NCI-H1930 (cell line): Measurements from ENCODE around the gene LRMDA.

ENCODE experiments used
- DNase-seq, 2 experiments: peaks; one replicate each; lab custom pipeline; 2025; lab: John Stamatoyannopoulos, UW

The LRMDA gene

GRCh38 chr10:76031099-76031498 lies 599.7 kb downstream of the LRMDA start:
- DNase-seq: no peak

DNA sequence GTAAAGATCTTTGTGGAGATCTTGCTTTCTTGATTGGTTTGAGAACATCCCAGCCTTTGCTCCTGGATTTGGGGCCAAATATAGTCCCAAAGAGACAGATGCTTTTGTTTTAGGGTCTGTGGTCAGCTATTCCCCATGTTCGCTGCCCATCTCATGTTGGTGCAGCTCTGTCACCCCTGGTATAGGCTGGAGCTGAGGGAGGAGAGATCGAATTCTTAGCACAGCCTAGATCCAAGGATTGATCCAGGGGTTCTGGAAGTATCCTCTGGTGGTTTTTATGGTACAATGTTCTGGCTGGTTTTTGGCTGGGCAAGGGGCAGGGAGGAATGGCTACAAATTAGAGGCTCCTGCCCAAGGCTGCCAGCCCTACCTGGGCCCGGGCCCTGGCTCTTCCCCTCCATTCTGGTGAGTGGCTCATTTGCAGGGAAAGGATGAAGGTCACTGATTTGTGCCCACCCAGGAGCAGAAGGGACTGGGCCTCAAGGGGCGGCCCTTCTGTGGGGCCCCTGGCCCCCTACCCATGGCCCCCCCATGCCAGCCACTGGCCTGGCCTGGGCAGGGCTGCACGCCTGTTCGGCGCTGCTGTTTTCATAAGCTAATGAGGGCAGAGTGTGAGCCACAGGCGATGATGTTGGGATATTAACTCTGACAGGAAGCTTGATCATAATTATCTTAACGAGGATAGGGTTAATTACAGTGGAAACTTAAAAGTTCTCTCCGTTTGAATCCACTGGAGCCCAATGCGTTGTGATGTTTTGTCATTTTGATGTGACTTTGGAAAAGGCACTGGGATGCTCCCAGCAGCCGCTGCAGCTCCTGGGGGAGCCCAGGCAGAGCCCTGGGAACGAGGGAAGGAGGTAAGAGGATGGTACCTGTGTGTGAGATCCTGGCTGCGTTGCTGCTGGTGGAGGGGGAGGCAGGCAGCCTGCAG lies 600.6 kb downstream of the LRMDA start:
- DNase-seq: no peak

DNA sequence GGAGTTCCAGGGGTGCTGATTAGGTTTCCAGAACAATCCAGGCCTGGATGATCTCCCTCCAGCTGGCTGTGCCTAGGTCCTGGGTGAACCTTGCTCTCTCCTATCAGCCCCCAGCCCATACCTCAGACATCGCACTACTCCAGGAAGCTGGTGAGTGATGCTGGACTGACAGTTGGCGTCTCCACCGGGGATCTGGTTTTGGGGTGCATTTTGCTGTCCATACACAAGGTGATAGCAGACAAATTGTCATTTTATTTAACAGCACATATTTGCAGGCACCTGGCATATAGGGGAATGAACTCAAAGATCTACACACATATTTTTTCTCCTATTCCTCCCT lies 601.2 kb downstream of the LRMDA start:
- DNase-seq: no peak

GRCh38 chr10:76033457-76034196 lies 602.2 kb downstream of the LRMDA start:
- DNase-seq: no peak

DNA sequence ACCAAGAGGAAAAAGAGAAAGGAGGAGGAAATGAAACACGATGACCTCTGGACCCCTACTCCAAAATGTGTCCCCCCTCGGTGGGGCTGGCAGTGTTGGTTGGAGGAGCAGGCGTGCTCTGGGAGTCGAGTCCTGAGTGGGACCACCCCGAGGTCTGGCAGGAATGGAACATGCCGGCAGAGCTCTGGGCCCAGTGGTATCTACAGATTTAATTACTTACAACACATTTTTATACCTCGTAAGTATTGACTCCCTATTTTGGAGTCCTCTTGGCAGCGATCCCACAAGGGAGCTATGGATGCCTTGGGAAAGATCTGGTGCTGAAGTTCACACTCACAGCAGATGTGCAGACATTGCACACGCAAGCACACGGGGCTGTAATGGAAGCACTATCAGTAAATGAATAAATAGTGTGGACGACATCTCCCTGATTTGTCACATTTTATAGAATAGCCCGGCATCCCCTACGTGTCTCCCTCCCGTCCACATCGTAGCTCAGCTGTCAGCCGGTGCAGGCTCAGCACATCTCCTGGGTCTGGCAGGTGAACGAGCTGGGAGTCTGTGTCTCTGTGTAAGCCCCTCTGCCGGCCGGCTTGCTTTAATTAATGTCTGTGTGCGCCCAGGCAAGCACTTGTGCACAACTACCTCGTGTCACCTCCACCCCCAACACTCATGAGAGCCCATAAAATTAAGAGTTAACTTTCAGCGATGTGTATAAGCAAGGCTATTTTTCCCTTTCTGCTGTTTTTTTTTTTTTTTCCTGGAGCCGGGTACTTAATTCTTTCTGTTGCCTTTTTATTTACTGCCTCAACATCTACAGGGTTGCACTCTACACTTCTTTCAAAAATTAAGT lies 603.2 kb downstream of the LRMDA start:
- no peak for DNase-seq

DNA sequence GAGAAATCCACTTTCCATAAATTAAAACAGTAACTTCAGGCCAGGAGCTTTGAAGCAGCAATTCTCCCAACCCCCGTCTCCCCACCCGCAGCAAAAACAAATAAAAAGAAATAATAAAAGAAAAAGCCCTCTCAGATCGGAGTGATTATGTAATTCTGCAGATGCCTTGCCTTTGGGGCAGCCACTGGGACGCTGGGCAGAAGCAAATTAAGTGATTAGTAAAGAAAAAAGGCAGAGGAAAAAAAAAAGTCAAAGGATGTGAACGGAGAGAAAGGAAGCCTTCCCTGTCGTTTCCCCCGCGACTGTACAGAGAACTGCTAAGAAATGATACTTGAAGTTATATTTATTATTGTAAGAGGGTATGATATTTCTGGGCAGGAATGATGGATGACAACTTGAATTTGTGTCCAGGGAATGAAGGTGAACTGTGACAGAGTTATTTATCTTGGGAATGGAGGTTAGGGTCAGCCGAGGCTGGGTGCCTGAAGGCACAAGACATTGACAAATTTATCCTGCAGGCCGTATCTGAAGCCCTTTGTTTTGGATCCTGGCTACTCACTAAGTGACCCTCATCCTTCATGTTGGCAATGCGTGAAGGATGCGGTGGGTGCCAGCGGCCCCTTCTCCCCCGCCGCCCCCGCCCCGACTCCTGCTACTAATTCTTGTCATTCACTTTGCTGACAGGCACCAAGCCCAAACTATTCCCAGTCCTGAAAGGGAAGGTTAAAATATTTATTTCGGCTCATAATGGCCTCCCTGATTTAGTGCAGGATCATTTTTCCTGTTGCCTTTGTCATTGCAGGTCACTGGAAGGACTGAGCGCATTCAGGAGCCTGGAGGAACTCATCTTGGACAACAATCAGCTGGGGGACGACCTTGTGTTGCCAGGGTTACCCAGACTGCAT lies 604.0 kb downstream of the LRMDA start:
- DNase-seq: no peak

DNA sequence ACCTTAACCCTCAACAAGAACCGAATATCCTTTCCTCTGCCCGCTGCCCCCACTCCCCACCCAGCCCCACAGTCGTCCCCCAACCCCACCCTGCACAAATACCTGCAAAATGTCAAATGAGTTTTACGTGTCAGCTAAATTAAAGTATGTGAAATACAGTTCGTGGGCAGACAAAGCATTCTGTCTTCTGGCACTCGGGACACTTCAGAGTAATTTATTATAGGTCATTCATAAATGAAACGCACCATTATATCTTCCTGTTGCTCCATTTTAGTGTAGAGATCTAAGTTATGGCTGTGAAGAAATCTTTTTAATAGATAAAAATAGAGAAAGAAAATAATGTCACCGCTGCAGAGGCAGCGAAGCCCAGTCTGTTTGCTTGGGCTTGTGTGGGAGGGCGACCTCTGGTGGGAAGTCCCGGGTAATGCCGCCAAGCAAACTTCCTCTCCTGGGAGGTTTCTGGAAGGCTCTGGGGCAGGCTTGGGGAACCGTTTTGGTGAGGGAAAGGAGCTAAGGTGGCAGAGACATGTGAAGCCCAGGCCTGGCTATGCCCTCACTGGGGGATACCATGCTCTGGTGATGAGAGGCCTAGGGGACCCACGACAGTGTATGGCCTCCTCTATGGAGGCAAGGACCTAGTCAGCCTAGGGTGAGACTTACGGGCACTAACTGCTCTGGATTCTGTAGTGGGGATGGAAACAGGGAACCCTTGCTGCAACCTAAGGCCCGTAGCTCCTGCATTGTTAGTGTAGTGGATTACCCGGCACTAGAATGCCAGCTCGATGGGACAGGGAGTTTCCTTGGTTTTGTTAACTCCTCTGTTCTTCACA lies 604.9 kb downstream of the LRMDA start:
- no peak for DNase-seq

DNA sequence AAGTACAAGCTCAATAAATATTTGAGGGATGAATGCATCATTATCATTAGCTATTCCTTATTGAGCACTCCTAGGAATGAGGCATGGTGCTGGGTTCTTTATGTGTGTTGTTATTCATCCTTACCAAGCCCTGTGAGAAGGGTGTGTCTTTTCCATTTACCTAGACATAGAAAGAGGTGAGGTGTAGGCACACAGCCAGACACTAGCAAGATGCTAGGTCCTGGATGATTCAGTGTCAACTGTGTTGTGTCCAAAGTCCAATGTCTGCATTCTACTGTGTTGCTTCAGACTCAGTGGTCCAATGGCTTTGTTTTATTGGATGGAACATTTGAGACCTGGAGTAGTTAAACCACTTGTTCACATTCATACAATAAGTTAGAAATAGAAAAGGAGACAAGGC lies 605.5 kb downstream of the LRMDA start:
- no peak for DNase-seq

DNA sequence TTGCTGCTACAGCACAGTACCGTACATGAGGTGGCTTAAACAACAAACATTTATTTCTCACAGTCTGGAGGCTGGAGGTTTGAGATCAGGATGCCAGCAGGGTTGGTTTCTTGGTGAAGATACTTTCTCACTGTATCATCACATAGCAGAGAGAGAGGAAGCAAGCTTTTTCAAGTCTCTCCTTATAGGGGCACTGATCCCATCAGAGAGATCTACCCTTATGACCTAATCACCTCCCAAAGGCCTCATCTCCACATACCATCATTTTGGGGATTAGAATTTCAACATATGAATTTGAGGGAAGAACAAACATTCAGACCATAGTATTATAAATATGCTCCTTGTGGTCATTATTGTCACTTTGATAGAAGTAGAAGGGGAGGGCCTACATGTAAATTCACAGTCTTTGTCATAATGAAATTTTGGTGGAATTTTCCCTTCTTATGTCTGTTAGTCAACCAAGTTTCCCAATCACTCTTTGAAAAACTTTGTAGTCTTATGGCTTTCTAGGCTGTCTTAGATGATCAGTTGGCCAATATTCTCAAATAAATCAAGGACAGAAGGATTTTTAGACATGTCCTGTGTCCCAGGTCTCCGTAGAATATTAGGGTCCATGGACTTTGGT lies 606.2 kb downstream of the LRMDA start:
- DNase-seq: no peak

- no peak for DNase-seq
These were observed 607.3 kb downstream of the LRMDA start for GRCh38 chr10:76038696-76039095.

DNA sequence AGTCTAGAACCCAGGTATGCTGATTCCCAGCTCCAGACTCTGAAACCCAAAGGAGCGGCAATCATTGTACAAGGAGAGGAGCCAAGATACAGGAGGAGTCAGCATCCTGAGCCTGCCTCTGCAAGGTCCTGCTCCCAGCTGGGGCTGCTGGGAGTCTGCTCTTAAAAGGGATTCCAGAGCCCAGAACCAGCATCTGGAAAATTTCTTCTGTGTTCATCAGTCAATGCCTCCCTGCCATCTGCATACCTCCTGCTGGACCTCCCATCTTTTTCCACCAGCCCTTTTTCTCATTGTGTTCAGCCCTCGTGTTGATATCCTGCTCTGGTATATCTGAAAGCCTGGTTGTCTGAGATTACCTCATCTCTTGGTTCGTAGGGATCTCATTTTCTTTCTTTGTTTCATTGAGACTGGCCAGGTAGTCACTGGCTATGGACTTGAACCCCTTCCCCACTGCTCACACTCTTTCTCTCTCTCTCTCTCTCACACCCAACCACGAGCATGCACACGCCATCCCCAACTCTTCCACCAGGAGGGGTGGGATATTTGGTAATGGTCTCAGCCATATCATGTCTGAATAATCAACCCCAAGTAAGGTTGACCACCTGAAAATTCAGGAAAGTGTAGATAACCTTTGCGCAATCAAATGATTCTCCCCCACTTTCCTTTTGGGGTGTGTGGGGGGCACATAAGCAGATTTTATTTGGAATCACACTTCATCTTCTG lies 608.8 kb downstream of the LRMDA start:
- no peak for DNase-seq

- no peak for DNase-seq
These were observed 609.4 kb downstream of the LRMDA start for GRCh38 chr10:76040830-76041220.

- no peak for DNase-seq
These were observed 610.1 kb downstream of the LRMDA start for GRCh38 chr10:76041551-76041950.

DNA sequence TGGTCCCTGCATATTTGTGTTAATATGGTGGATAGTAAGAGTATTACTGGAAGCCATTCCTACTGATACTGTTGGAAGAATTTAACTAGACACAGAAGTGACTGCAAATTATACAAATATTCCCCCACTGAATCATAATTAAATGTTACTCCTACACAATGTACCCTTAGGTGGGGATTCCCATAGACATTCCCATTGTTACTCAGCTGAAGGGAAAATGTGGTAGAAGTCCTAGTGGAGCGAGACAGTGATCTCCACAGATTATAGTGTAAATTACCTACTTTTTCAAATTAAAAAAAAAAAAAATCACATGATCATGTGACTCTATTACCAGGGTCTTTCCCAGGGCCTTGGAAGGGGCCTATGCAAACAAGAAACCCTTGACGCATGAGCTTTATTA lies 611.8 kb downstream of the LRMDA start:
- DNase-seq: no peak

GRCh38 chr10:76044751-76045150 lies 613.3 kb downstream of the LRMDA start:
- no peak for DNase-seq

GRCh38 chr10:76045174-76045573 lies 613.8 kb downstream of the LRMDA start:
- no peak for DNase-seq

DNA sequence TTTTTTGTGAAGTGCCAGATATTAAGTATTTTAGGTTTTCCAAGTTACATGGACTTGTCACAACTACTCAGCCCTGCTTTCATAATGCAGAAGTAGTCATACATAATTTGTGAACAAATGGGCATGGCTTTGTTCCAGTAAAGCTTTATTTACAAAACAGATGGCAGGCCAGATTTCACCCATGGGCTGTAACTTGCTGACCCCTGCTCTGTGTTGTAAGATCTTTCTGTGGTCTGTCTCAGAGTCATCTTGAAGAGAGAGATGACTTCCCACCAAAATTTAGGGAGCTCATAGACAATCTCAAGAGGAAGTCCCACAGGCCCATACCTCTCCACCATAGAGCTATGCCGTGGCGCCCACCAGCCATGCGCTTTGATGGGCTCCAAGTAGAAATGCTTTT lies 616.1 kb downstream of the LRMDA start:
- DNase-seq: no peak

DNA sequence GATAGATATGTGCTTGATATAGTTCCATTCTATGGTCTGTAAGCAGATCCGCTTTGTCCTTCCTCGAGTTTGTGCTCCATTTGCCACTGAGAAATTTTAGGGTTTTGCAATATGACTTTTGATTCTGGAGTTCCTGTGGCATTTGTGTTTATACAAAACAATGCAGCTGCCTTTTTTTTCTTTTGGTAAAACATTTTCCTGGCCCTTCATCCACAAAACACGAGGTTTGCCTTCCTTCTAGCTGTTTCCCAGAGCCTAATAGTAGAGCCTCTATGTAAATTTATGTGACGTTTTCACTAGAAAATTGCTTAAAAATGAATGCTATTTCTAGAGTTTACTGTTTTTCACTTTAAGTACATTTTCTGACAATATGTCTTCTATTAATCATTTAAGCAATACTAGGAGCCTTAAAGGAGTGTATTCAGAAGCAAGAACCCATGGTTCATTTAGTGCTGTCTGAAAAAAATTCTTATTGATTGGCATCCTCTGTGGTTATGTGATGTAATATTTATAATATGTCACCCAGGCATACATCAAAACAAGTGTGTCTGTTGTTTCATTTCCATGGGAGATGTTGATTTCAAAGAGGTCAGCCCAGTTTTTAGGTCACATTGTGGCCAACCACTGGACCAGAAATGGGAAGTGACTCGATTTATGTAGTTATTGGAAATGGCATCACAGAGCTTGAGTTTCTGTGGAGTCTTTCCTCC lies 618.3 kb downstream of the LRMDA start:
- DNase-seq: no peak

DNA sequence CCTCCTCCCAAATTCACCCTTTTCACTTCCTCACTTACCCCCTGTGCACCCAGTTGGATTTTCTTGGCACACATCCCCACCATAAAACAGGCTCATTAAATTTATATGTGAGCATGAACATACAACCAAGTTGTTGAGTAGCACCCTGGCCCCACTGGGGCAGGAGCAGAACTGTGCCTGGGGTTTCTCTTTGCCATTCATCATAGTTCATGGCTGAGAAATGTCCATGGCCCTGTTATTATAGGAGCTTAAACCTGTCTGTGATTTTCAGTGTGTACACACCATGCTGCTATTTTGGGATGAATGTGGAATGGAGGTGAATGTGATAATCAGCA lies 618.8 kb downstream of the LRMDA start:
- DNase-seq: no peak
